ENCODE data around the gene ITGAE.
"Not testable (repeated sequence)": the region's sequence is repeated elsewhere in the genome, so short reads cannot be mapped to it uniquely, and the experiment has no call there.

Gene ITGAE

GRCh38 chr17:3761036-3761917 lies 39.7 kb downstream of the ITGAE start:
- no peak for DNase-seq (ENCODE audit: low spot score)

GRCh38 chr17:3759597-3760216 lies 41.3 kb downstream of the ITGAE start:
- DNase-seq (ENCODE audit: low spot score), result no peak

GRCh38 chr17:3755335-3756030 lies 45.5 kb downstream of the ITGAE start:
- DNase-seq (ENCODE audit: low spot score), result no peak

GRCh38 chr17:3754458-3755334 lies 46.3 kb downstream of the ITGAE start:
- no peak for DNase-seq (ENCODE audit: low spot score)

- no peak for DNase-seq (ENCODE audit: low spot score)
Observed at GRCh38 chr17:3754066-3754457, 46.9 kb downstream of the ITGAE start.

- no peak for DNase-seq (ENCODE audit: low spot score)
Observed at GRCh38 chr17:3753624-3754023, 47.4 kb downstream of the ITGAE start.

- no peak for DNase-seq (ENCODE audit: low spot score)
Observed at GRCh38 chr17:3751836-3752235, 49.2 kb downstream of the ITGAE start.

GRCh38 chr17:3750926-3751325 lies 50.1 kb downstream of the ITGAE start:
- no peak for DNase-seq (ENCODE audit: low spot score)

GRCh38 chr17:3750296-3750695 lies 50.7 kb downstream of the ITGAE start:
- no peak for DNase-seq (ENCODE audit: low spot score)

- DNase-seq (ENCODE audit: low spot score), result no peak
Observed at GRCh38 chr17:3748576-3748975, 52.4 kb downstream of the ITGAE start.

GRCh38 chr17:3747805-3748204 lies 53.2 kb downstream of the ITGAE start:
- no peak for DNase-seq (ENCODE audit: low spot score)

- DNase-seq (ENCODE audit: low spot score), result no peak
Observed at GRCh38 chr17:3745071-3745470, 55.9 kb downstream of the ITGAE start.

GRCh38 chr17:3744014-3744413 lies 57.0 kb downstream of the ITGAE start:
- DNase-seq (ENCODE audit: low spot score), result no peak

GRCh38 chr17:3740611-3741073 lies 60.3 kb downstream of the ITGAE start:
- no peak for DNase-seq (ENCODE audit: low spot score)

- DNase-seq (ENCODE audit: low spot score), result no peak
Observed at GRCh38 chr17:3739422-3740124, 61.4 kb downstream of the ITGAE start.

- no peak for DNase-seq (ENCODE audit: low spot score)
Observed at GRCh38 chr17:3738562-3739295, 62.3 kb downstream of the ITGAE start.

GRCh38 chr17:3735515-3735914 lies 65.5 kb downstream of the ITGAE start:
- no peak for DNase-seq (ENCODE audit: low spot score)

- DNase-seq (ENCODE audit: low spot score), result not testable (repeated sequence)
Observed at GRCh38 chr17:3734911-3735276, 66.1 kb downstream of the ITGAE start.

- DNase-seq (ENCODE audit: low spot score), result no peak
Observed at GRCh38 chr17:3732210-3732621, 68.8 kb downstream of the ITGAE start.

GRCh38 chr17:3730881-3731429 lies 70.0 kb downstream of the ITGAE start:
- DNase-seq (ENCODE audit: low spot score), result peak; percentile 29
